H9 (cell line): ENCODE data around the gene FAM107A. TPM values are rescaled to one million over a fixed set of nuclear protein-coding genes. Genes with fewer than 3 reads are reported as not detected.

ENCODE experiments used
- DNase-seq: peaks from one replicate; pipeline ENCODE4 v3.0.0-alpha.2; 2017
- H2AFZ ChIP-seq: one replicate; pipeline ENCODE4 v1.6.1; 2013; ENCODE audit warnings: mild to moderate bottlenecking, low read length, control low read depth, moderate library complexity
- H2AK5ac ChIP-seq: 2 replicates; pipeline ENCODE4 v1.6.1; 2013; ENCODE audit warnings: low read length, control low read depth, mixed read lengths; ENCODE audit not compliant: insufficient read length
- H2BK120ac ChIP-seq: one replicate; pipeline ENCODE4 v1.6.1; 2013; ENCODE audit warnings: low read depth, mild to moderate bottlenecking, low read length, control low read depth, inconsistent platforms; ENCODE audit not compliant: poor library complexity, severe bottlenecking
- H2BK12ac ChIP-seq: 2 replicates; pipeline ENCODE4 v1.6.1; 2013; ENCODE audit warnings: low read length, control low read depth, mixed read lengths, low read depth; ENCODE audit not compliant: insufficient read length
- H2BK15ac ChIP-seq: 2 replicates; pipeline ENCODE4 v1.6.1; 2013; ENCODE audit warnings: low read depth, low read length, control low read depth
- H2BK20ac ChIP-seq: one replicate; pipeline ENCODE4 v1.6.1; 2013; ENCODE audit warnings: low read depth, mild to moderate bottlenecking, low read length, control low read depth, inconsistent platforms; ENCODE audit not compliant: poor library complexity, severe bottlenecking
- H2BK5ac ChIP-seq: 2 replicates; pipeline ENCODE4 v1.6.1; 2013; ENCODE audit warnings: low read length, control low read depth, mixed read lengths; ENCODE audit not compliant: insufficient read length
- H3K14ac ChIP-seq: 2 replicates; pipeline ENCODE4 v1.6.1; 2013; ENCODE audit warnings: low read length, control low read depth; ENCODE audit not compliant: insufficient read depth
- H3K18ac ChIP-seq: 2 replicates; pipeline ENCODE4 v1.6.1; 2013; ENCODE audit warnings: low read depth, mild to moderate bottlenecking, mixed read lengths, low read length, control low read depth; ENCODE audit not compliant: insufficient read length
- H3K23ac ChIP-seq: 2 replicates; pipeline ENCODE4 v1.6.1; 2013; ENCODE audit warnings: low read length, control low read depth, mixed read lengths, low read depth; ENCODE audit not compliant: insufficient read length
- H3K23me2 ChIP-seq: 2 replicates; pipeline ENCODE4 v1.6.1; 2013; ENCODE audit warnings: low read depth, mild to moderate bottlenecking, mixed read lengths, low read length, control low read depth; ENCODE audit not compliant: insufficient read length, poor library complexity, severe bottlenecking
- H3K27ac ChIP-seq: 2 replicates; pipeline ENCODE4 v1.5.1; 2013; ENCODE audit warnings: low read length, control low read depth, mixed read lengths, low read depth; ENCODE audit not compliant: insufficient read length
- H3K27me3 ChIP-seq: 2 replicates; pipeline ENCODE4 v1.6.1; 2013; ENCODE audit warnings: low read length, control low read depth, inconsistent platforms; ENCODE audit not compliant: insufficient read depth
- H3K4ac ChIP-seq: 2 replicates; pipeline ENCODE4 v1.6.1; 2013; ENCODE audit warnings: low read depth, mild to moderate bottlenecking, control low read depth, inconsistent platforms, low read length, moderate library complexity
- H3K4me1 ChIP-seq: 2 replicates; pipeline ENCODE4 v1.6.1; 2013; ENCODE audit warnings: low read length, control low read depth, inconsistent platforms; ENCODE audit not compliant: insufficient read depth
- H3K4me2 ChIP-seq: 2 replicates; pipeline ENCODE4 v1.6.1; 2013; ENCODE audit warnings: low read length, control low read depth, mixed read lengths; ENCODE audit not compliant: insufficient read length, insufficient read depth
- H3K56ac ChIP-seq: 2 replicates; pipeline ENCODE4 v1.6.1; 2013; ENCODE audit warnings: low read depth, mild to moderate bottlenecking, mixed read lengths, low read length, control low read depth; ENCODE audit not compliant: insufficient read length
- H3K79me1 ChIP-seq: 2 replicates; pipeline ENCODE4 v1.6.1; 2013; ENCODE audit warnings: low read depth, mild to moderate bottlenecking, moderate library complexity, low read length, control low read depth, inconsistent platforms; ENCODE audit not compliant: insufficient read depth, poor library complexity, severe bottlenecking
- H3K79me2 ChIP-seq: 2 replicates; pipeline ENCODE4 v1.6.1; 2013; ENCODE audit warnings: low read length, control low read depth, inconsistent platforms; ENCODE audit not compliant: insufficient read depth
- H3K9ac ChIP-seq: 2 replicates; pipeline ENCODE4 v1.6.1; 2013; ENCODE audit warnings: low read length, control low read depth, mixed read lengths; ENCODE audit not compliant: insufficient read length; ENCODE audit errors: extremely low read depth
- H3K9me3 ChIP-seq: one replicate; pipeline ENCODE4 v1.6.1; 2013; ENCODE audit warnings: low read depth, low read length, inconsistent platforms; ENCODE audit not compliant: control insufficient read depth
- H3T11ph ChIP-seq: one replicate; pipeline ENCODE4 v1.6.1; 2013; ENCODE audit warnings: mild to moderate bottlenecking, low read length, control low read depth, inconsistent platforms
- H4K20me1 ChIP-seq: one replicate; pipeline ENCODE4 v1.6.1; 2013; ENCODE audit not compliant: control insufficient read depth, insufficient read length, insufficient read depth
- H4K5ac ChIP-seq: 2 replicates; pipeline ENCODE4 v1.6.1; 2013; ENCODE audit warnings: low read depth, mild to moderate bottlenecking, mixed read lengths, low read length, control low read depth; ENCODE audit not compliant: insufficient read length
- H4K8ac ChIP-seq: replicated peaks from 2 replicates; pipeline ENCODE4 v1.6.1; 2013; ENCODE audit warnings: low read length, control low read depth, mixed read lengths, low read depth; ENCODE audit not compliant: insufficient read length
- H4K91ac ChIP-seq: 2 replicates; pipeline ENCODE4 v1.6.1; 2013; ENCODE audit warnings: low read depth, mild to moderate bottlenecking, moderate library complexity, mixed read lengths, low read length, control low read depth; ENCODE audit not compliant: insufficient read length
- H3K27ac Mint-ChIP-seq, 3 experiments: 2 replicates in 2 of 3; 3 replicates in 1 of 3; pipeline ENCODE4 v1.8.0; 2020 to 2021; ENCODE audit warnings: mixed read lengths in 3 of 3, mild to moderate bottlenecking in 1 of 3, moderate library complexity in 1 of 3
- H3K27me3 Mint-ChIP-seq: 2 replicates; pipeline ENCODE4 v1.8.0; 2021; ENCODE audit warnings: low read depth, mild to moderate bottlenecking, moderate library complexity, mixed read lengths
- H3K36me3 Mint-ChIP-seq, 3 experiments: 2 replicates in 2 of 3; 3 replicates in 1 of 3; pipeline ENCODE4 v1.8.0; 2020 to 2021; ENCODE audit warnings: low read depth in 3 of 3, mixed read lengths in 3 of 3; ENCODE audit not compliant: insufficient read depth in 1 of 3
- H3K4me1 Mint-ChIP-seq, 2 experiments: 2 replicates each; pipeline ENCODE4 v1.8.0; 2020; ENCODE audit warnings: mixed read lengths in 2 of 2
- H3K4me3 Mint-ChIP-seq, 2 experiments: 2 replicates in 1 of 2; 3 replicates in 1 of 2; pipeline ENCODE4 v1.8.0; 2020 to 2021; ENCODE audit warnings: mild to moderate bottlenecking in 2 of 2, mixed read lengths in 2 of 2, moderate library complexity in 1 of 2
- H3K9me3 Mint-ChIP-seq, 2 experiments: 2 replicates in 1 of 2; 3 replicates in 1 of 2; pipeline ENCODE4 v1.8.0; 2020; ENCODE audit warnings: mild to moderate bottlenecking in 2 of 2, mixed read lengths in 2 of 2, moderate library complexity in 1 of 2
- WGBS: extraction: QIAGEN DNeasy Blood & Tissue Kit; methylation state at CpG from one replicate; pipeline ENCODE4 v1.1.7; 2013; ENCODE audit warnings: missing lambda C conversion rate, low lambda C conversion rate, mixed read lengths; ENCODE audit not compliant: insufficient read length; ENCODE audit errors: extremely low coverage; 5-methylcytosine and 5-hydroxymethylcytosine counted together
- total RNA-seq: library from RNA; stranded (reverse); gene quantifications from 2 replicates; pipeline ENCODE4 v1.2.1, GENCODE V29; 2021
- TF ChIP-seq, protein P1 (sequence below): fragments of 200-600 bp; sonication (generic); conservative IDR thresholded peaks from 3 replicates; pipeline ENCODE4 v1.8.0; 2021; ENCODE audit warnings: antibody characterized with exemption, mild to moderate bottlenecking

Gene FAM107A
- total RNA-seq, 1 experiment from 2014 or later, result 0.11 TPM

DNA sequence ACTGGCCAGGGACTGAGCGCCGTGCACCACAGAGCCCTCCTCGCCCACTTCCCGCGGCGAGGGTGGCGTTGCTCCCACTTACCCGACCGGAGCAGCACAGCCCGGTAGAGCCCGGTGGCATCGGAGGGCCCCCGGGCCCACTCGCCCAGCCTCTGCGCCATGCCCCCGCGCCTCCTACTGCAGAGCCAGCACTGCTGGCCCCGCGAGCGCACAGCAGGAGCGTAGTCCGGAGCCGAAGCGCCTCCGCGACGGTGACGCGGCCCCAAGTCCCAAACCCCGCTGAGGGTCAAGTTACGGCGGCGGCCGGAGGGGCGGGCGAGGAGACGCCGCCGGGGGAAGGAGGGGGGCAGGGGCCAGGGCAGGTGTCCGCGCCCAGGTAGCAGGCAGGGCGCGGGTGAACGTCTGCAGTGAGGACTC is 9.6 kb upstream of the FAM107A start:
- no peaks in the 10 kb centered on the region for H4K20me1 ChIP-seq
- no peak overlapping the region for H2BK12ac ChIP-seq
- peak overlapping the region; percentile 39 to 78 for H3K4me3 Mint-ChIP-seq
- no peak overlapping the region for H3T11ph ChIP-seq
- peaks cover 16% of the 10 kb centered on the region; the same call in 1 of the 2 replicates for H3K27me3 ChIP-seq
- H3K56ac ChIP-seq, result no peak overlapping the region
- H4K5ac ChIP-seq, result no peak overlapping the region
- H4K8ac ChIP-seq, result no peak overlapping the region
- TF ChIP-seq, protein P1, sequence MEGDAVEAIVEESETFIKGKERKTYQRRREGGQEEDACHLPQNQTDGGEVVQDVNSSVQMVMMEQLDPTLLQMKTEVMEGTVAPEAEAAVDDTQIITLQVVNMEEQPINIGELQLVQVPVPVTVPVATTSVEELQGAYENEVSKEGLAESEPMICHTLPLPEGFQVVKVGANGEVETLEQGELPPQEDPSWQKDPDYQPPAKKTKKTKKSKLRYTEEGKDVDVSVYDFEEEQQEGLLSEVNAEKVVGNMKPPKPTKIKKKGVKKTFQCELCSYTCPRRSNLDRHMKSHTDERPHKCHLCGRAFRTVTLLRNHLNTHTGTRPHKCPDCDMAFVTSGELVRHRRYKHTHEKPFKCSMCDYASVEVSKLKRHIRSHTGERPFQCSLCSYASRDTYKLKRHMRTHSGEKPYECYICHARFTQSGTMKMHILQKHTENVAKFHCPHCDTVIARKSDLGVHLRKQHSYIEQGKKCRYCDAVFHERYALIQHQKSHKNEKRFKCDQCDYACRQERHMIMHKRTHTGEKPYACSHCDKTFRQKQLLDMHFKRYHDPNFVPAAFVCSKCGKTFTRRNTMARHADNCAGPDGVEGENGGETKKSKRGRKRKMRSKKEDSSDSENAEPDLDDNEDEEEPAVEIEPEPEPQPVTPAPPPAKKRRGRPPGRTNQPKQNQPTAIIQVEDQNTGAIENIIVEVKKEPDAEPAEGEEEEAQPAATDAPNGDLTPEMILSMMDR, result no peak
- no peak overlapping the region for H2AFZ ChIP-seq
- H2AK5ac ChIP-seq, result no peak overlapping the region
- no peak overlapping the region for H3K27ac ChIP-seq
- H3K4me2 ChIP-seq, result peak overlapping the region; percentile 10
- H2BK20ac ChIP-seq, result no peak overlapping the region
- no peaks in the 10 kb centered on the region; the same call in 1 of the 2 replicates for H3K4me1 ChIP-seq
- H3K9ac ChIP-seq, result no peak overlapping the region
- H3K14ac ChIP-seq, result no peak overlapping the region
- H3K23ac ChIP-seq, result no peak overlapping the region
- H3K27ac Mint-ChIP-seq, result 0 out of 7 replicates have a peak overlapping the region, but pooled peaks of 1 of the 3 experiments have one; percentile 11
- no CpG with 5 or more reads among the region's 44 CpGs for WGBS
- no peak overlapping the region for H2BK5ac ChIP-seq
- DNase-seq, result peak; percentile 85
- no peaks in the 10 kb centered on the region for H3K79me2 ChIP-seq
- no peak overlapping the region for H3K4ac ChIP-seq
- H3K79me1 ChIP-seq, result no peaks in the 10 kb centered on the region
- H3K36me3 Mint-ChIP-seq, result no peaks in the 10 kb centered on the region
- no peak overlapping the region for H4K91ac ChIP-seq
- H3K23me2 ChIP-seq, result no peaks in the 10 kb centered on the region
- H3K27me3 Mint-ChIP-seq, result peaks cover 85% of the 10 kb centered on the region
- peaks cover 25 to 37% of the 10 kb centered on the region in 2 experiments for H3K4me1 Mint-ChIP-seq
- H2BK15ac ChIP-seq, result no peak overlapping the region
- peaks cover 0 to 4% of the 10 kb centered on the region in 2 experiments; a peak in 1 of 5 replicates for H3K9me3 Mint-ChIP-seq
- H3K18ac ChIP-seq, result no peak overlapping the region
- H3K9me3 ChIP-seq, result no peaks in the 10 kb centered on the region
- no peak overlapping the region for H2BK120ac ChIP-seq
